Measurements from ENCODE around the gene ABTB1.

The ABTB1 gene

GRCh38 chr3:127628426-127628787, 44.3 kb upstream of the ABTB1 start:
- Histone ChIP-seq H3K27me3 (ENCODE audit: insufficient read depth, low read length, poor library complexity, severe bottlenecking) (no peaks in the 10 kb centered on the region), H3K79me2 (ENCODE audit: insufficient read depth, low read length) (no peaks in the 10 kb centered on the region), H3K9me3 (ENCODE audit: insufficient read depth, low read depth, low read length) (no peaks in the 10 kb centered on the region), H4K20me1 (ENCODE audit: insufficient read depth, low read length, poor library complexity, severe bottlenecking) (no peaks in the 10 kb centered on the region), H3K9ac (ENCODE audit: low read depth, low read length, poor library complexity, severe bottlenecking) (no peak overlapping the region), H3K9me2 (replicated peaks; ENCODE audit: low read depth, low read length) (no peaks in the 10 kb centered on the region), H3F3A (ENCODE audit: low read depth) (no peaks in the 10 kb centered on the region), H3K4me3 (ENCODE audit: low read length, poor library complexity, severe bottlenecking) (no peak overlapping the region), H2AFZ (ENCODE audit: low read length) (no peak overlapping the region), H3K36me3 (ENCODE audit: insufficient read depth, low read length) (peaks cover under 1% of the 10 kb centered on the region; the same call in 1 of the 2 replicates), H3K4me1 (ENCODE audit: insufficient read depth, low read length, poor library complexity, severe bottlenecking) (peaks cover 4% of the 10 kb centered on the region), H3K4me2 (ENCODE audit: low read depth, low read length, poor library complexity, severe bottlenecking) (no peak overlapping the region)
- TF ChIP-seq CTCF (conservative IDR thresholded peaks at IDR 0.05; ENCODE audit: low read length) (no peak), EZH2phosphoT487 (IDR thresholded peaks at IDR 0.05; ENCODE audit: borderline replicate concordance) (no peak)

GRCh38 chr3:127628788-127629466, 43.8 kb upstream of the ABTB1 start, which contains the start of gene PODXL2:
PODXL2 (plus strand) TSS chr3:127629185; CDS start chr3:127629220, 35 bp downstream.
- no peaks in the 10 kb centered on the region for H3K27me3 ChIP-seq (ENCODE audit: insufficient read depth, low read length, poor library complexity, severe bottlenecking)
- H3K79me2 ChIP-seq (ENCODE audit: insufficient read depth, low read length): no peaks in the 10 kb centered on the region
- H3K4me1 ChIP-seq (ENCODE audit: insufficient read depth, low read length, poor library complexity, severe bottlenecking): peaks cover 4% of the 10 kb centered on the region
- TF ChIP-seq CTCF (conservative IDR thresholded peaks at IDR 0.05; ENCODE audit: low read length): no peak
- no peak for TF ChIP-seq EZH2phosphoT487 (IDR thresholded peaks at IDR 0.05; ENCODE audit: borderline replicate concordance)
- no peaks in the 10 kb centered on the region for H3K9me3 ChIP-seq (ENCODE audit: insufficient read depth, low read depth, low read length)
- H3K9ac ChIP-seq (ENCODE audit: low read depth, low read length, poor library complexity, severe bottlenecking): no peak within 1 kb of the TSS
- H3F3A ChIP-seq (ENCODE audit: low read depth): no peaks in the 10 kb centered on the region
- no peaks in the 10 kb centered on the region for H3K36me3 ChIP-seq (ENCODE audit: insufficient read depth, low read length)
- H2AFZ ChIP-seq (ENCODE audit: low read length): no peak within 1 kb of the TSS
- no peak within 1 kb of the TSS for H3K4me3 ChIP-seq (ENCODE audit: low read length, poor library complexity, severe bottlenecking)
- H3K9me2 ChIP-seq (replicated peaks; ENCODE audit: low read depth, low read length): no peaks in the 10 kb centered on the region
- no peak within 1 kb of the TSS for H3K4me2 ChIP-seq (ENCODE audit: low read depth, low read length, poor library complexity, severe bottlenecking)
- H4K20me1 ChIP-seq (ENCODE audit: insufficient read depth, low read length, poor library complexity, severe bottlenecking): no peaks in the 10 kb centered on the region

GRCh38 chr3:127629467-127630403, 43.0 kb upstream of the ABTB1 start:
- TF ChIP-seq EZH2phosphoT487 (IDR thresholded peaks at IDR 0.05; ENCODE audit: borderline replicate concordance) (no peak), CTCF (conservative IDR thresholded peaks at IDR 0.05; ENCODE audit: low read length) (no peak)
- no peaks in the 10 kb centered on the region for H3K79me2 ChIP-seq (ENCODE audit: insufficient read depth, low read length)
- no peak overlapping the region for H2AFZ ChIP-seq (ENCODE audit: low read length)
- H3K9ac ChIP-seq (ENCODE audit: low read depth, low read length, poor library complexity, severe bottlenecking): no peak overlapping the region
- H4K20me1 ChIP-seq (ENCODE audit: insufficient read depth, low read length, poor library complexity, severe bottlenecking): no peaks in the 10 kb centered on the region
- no peaks in the 10 kb centered on the region for H3K9me3 ChIP-seq (ENCODE audit: insufficient read depth, low read depth, low read length)
- H3K27me3 ChIP-seq (ENCODE audit: insufficient read depth, low read length, poor library complexity, severe bottlenecking): no peaks in the 10 kb centered on the region
- H3K4me2 ChIP-seq (ENCODE audit: low read depth, low read length, poor library complexity, severe bottlenecking): no peak overlapping the region
- no peaks in the 10 kb centered on the region for H3F3A ChIP-seq (ENCODE audit: low read depth)
- H3K9me2 ChIP-seq (replicated peaks; ENCODE audit: low read depth, low read length): no peaks in the 10 kb centered on the region
- H3K4me3 ChIP-seq (ENCODE audit: low read length, poor library complexity, severe bottlenecking): no peak overlapping the region
- no peaks in the 10 kb centered on the region for H3K36me3 ChIP-seq (ENCODE audit: insufficient read depth, low read length)
- H3K4me1 ChIP-seq (ENCODE audit: insufficient read depth, low read length, poor library complexity, severe bottlenecking): peaks cover 4% of the 10 kb centered on the region
